GM12874 (cell line): Measurements from ENCODE around the gene NME8.

Experiments used
- CTCF ChIP-seq: IDR thresholded peaks from 2 replicates; pipeline ENCODE4 v1.5.1; 2011; ENCODE audit warnings: low read depth, mild to moderate bottlenecking, control low read depth, low read length, moderate library complexity; ENCODE audit not compliant: insufficient read depth

NME8 gene

GRCh38 chr7:37833818-37834146, 14.6 kb upstream of the NME8 start:
- TF ChIP-seq CTCF, result no peak

GRCh38 chr7:37853468-37853867, 5.1 kb downstream of the NME8 start:
- TF ChIP-seq CTCF, result peak; percentile 33; the same call in 1 of the 2 replicates

DNA sequence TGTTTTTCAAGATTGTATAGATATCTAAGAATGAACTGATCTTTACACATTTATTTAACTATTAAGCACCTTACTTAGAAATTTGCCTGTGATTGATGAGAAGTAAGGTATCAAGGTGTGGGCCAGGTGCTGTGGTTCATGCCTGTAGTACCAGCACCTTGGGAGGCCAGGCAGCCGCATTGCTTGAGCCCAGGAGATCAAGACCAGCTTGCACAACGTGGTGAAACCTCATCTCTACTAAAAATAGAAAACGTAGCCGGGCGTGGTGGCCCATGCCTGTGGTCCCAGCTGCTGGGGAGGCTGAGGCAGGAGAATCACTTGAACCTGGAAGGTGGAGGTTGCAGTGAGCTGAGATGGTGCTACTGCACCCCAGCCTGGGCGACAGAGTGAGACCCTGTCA, 33.7 kb downstream of the NME8 start:
- no peak for TF ChIP-seq CTCF

DNA sequence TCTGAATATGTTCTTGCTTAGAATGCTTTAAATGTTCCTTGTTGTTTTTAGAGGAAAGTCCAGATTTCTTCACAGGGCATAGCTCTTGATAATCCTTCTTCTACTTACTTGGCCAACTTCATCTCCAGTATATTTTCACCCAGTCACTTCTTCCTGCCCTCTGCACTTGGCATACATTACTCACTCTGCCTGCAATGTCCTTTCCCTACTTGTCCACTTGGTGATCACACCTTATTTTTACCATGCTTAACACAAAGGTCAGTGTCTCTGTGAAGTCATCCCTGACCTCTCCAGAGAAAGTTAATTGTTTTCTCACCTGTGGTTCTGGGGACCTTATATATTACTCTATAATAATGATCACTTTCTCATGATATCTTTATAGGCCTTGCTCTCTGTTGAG, 45.0 kb downstream of the NME8 start:
- TF ChIP-seq CTCF, result no peak

DNA sequence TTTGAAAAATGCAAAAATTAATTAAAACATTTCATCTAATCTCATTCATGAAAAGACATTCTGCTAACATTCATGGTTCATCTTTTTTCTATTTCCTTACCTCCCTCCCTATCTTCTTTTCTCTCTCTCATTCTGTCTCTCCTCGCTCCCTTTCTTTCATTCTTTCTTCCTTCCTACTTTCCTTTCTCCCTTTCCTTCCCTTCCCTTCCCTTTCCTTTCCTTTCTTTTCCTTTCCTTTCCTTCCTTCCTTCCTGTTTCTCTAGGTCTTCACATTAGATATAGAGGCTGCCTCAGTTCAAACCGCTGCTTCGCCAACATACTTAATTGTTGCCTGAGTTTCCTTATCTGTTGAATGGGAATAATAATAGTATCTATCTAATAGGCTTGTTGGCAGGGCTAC, 46.3 kb downstream of the NME8 start:
- no peak for TF ChIP-seq CTCF

GRCh38 chr7:37899712-37900247, 51.4 kb downstream of the NME8 start:
- TF ChIP-seq CTCF, result no peak

DNA sequence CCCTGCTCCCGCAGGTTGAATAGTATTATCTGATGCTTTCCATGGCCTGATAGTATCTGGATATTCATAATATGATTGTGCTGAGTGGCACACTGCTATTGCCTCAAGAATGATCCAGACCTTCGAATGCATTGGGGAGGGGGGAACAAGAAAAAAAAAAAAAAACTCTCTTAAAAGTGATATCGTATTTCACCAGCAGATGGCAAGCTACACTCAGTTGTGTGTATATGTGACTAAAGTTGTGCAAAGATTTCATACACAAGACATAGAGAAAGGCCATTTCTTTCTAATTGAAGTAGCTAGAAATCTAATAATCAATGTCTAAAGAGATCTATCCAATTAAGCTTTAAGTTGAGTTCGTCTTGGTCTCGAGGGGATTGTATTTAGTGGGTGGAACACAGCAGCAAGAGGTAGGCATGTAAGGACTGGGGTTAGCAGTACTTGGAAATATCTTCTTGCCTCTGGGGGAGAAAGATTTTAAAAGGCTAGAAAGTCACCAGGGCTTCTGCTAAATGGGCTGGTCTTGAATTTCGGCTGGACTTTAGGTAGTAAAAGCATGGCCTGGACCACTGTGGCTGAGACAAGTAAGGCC, 52.9 kb downstream of the NME8 start:
- TF ChIP-seq CTCF, result peak; percentile 44; the same call in 1 of the 2 replicates
